ENCODE data around the gene RASGRP4. TPM values are rescaled to one million over a fixed set of nuclear protein-coding genes. Genes with fewer than 3 reads are reported as not detected.

RASGRP4 gene
- total and polyA plus RNA-seq, 10 donors = 1.7 to 59.9 (median 19.5) TPM

GRCh38 chr19:38377052-38377451 is 49.0 kb downstream of the RASGRP4 start:
- intact Hi-C loops (cut with DNase I; ENCODE audit: low total_unique reads) = no loop called here
- no peaks in the 10 kb centered on the region for H3K9me3 ChIP-seq
- H3K27me3 ChIP-seq (replicated peaks in 1 of 7) = no peaks in the 10 kb centered on the region
- H3K36me3 ChIP-seq = peaks cover 6 to 61% (median 46%) of the 10 kb centered on the region in 6 donors
- TF ChIP-seq CTCF (IDR thresholded peaks at IDR 0.05 in 8 of 11, conservative IDR thresholded peaks at IDR 0.05 in 3 of 11) (no peak), POLR2AphosphoS5 (IDR thresholded peaks at IDR 0.05) (no peak), POLR2A (IDR thresholded peaks at IDR 0.05) (no peak)
- H3K4me1 ChIP-seq = peaks cover 12 to 40% (median 26%) of the 10 kb centered on the region in 6 donors
- no peak for DNase-seq
- WGBS, 5 donors = 95 to 99% (median 96%) methylated on average over 4 of the region's 4 CpGs
- H3K27ac ChIP-seq = no peak overlapping the region
- no peak overlapping the region for H3K4me3 ChIP-seq

GRCh38 chr19:38376576-38376975 is 49.4 kb downstream of the RASGRP4 start:
- Histone ChIP-seq H3K9me3 (no peaks in the 10 kb centered on the region), H3K4me1 (peaks cover 12 to 40% (median 26%) of the 10 kb centered on the region in 6 donors), H3K4me3 (peak overlapping the region in 1 of 8 donors; percentile 83), H3K27me3 (replicated peaks in 1 of 7) (no peaks in the 10 kb centered on the region), H3K27ac (no peak overlapping the region), H3K36me3 (peaks cover 6 to 57% (median 41%) of the 10 kb centered on the region in 6 donors)
- intact Hi-C loops (cut with DNase I; ENCODE audit: low total_unique reads) = no loop called here
- no peak for DNase-seq
- no peak for TF ChIP-seq CTCF (IDR thresholded peaks at IDR 0.05 in 8 of 11, conservative IDR thresholded peaks at IDR 0.05 in 3 of 11)
- TF ChIP-seq POLR2A (IDR thresholded peaks at IDR 0.05) = no peak
- TF ChIP-seq POLR2AphosphoS5 (IDR thresholded peaks at IDR 0.05) = no peak
- WGBS, 5 donors = 87 to 93% (median 89%) methylated on average over 3 of the region's 3 CpGs

GRCh38 chr19:38375748-38376147 is 50.3 kb downstream of the RASGRP4 start:
- Histone ChIP-seq H3K4me3 (peak overlapping the region; percentile 72 to 92 (median 87)), H3K36me3 (peaks cover 3 to 48% (median 33%) of the 10 kb centered on the region in 6 donors), H3K9me3 (no peaks in the 10 kb centered on the region), H3K27me3 (replicated peaks in 1 of 7) (no peaks in the 10 kb centered on the region), H3K27ac (no peak overlapping the region), H3K4me1 (peaks cover 12 to 40% (median 26%) of the 10 kb centered on the region in 6 donors)
- no peak for DNase-seq
- 90 to 97% (median 94%) methylated on average over 5 of the region's 5 CpGs for WGBS, 5 donors
- intact Hi-C loops (cut with DNase I; ENCODE audit: low total_unique reads) = no loop called here
- TF ChIP-seq CTCF (IDR thresholded peaks at IDR 0.05 in 8 of 11, conservative IDR thresholded peaks at IDR 0.05 in 3 of 11) = no peak
- TF ChIP-seq POLR2A (IDR thresholded peaks at IDR 0.05) = no peak
- no peak for TF ChIP-seq POLR2AphosphoS5 (IDR thresholded peaks at IDR 0.05)

- intact Hi-C loops (cut with DNase I; ENCODE audit: low total_unique reads) = no loop called here
- 1 to 3% (median 2%) methylated on average over 18 of the region's 18 CpGs for whole genome bisulfite sequencing, 5 donors
Observed at GRCh38 chr19:38375098-38375493, 50.9 kb downstream of the RASGRP4 start.

More at GRCh38 chr19:38375098-38375493, 50.9 kb downstream of the RASGRP4 start:
- no peak for DNase-seq
- peak overlapping the region; percentile 72 to 92 (median 87) for H3K4me3 ChIP-seq
- peak overlapping the region; percentile 88 to 97 (median 92) for H3K27ac ChIP-seq
- H3K36me3 ChIP-seq = peaks cover 3 to 42% (median 28%) of the 10 kb centered on the region in 6 donors
- no peaks in the 10 kb centered on the region for H3K9me3 ChIP-seq
- TF ChIP-seq CTCF (IDR thresholded peaks at IDR 0.05 in 8 of 11, conservative IDR thresholded peaks at IDR 0.05 in 3 of 11) (no peak), POLR2A (IDR thresholded peaks at IDR 0.05) (no peak)
- no peaks in the 10 kb centered on the region for H3K27me3 ChIP-seq (replicated peaks in 1 of 7)
- H3K4me1 ChIP-seq = peaks cover 12 to 40% (median 26%) of the 10 kb centered on the region in 6 donors
